Measurements from ENCODE around the gene CDON. TPM values are rescaled to one million over a fixed set of nuclear protein-coding genes. Genes with fewer than 3 reads are reported as not detected.

The CDON gene
- total RNA-seq, 4 donors from 2014 or later = 1.0 to 2.0 (median 1.8) TPM

- Histone ChIP-seq H3K4me3 (no peak within 1 kb of the TSS), H3K27ac (no peak within 1 kb of the TSS), H3K36me3 (no peaks in the 10 kb centered on the region), H3K4me1 (peaks cover 0 to 6% of the 10 kb centered on the region in 2 donors), H3K9me3 (no peaks in the 10 kb centered on the region), H3K27me3 (no peaks in the 10 kb centered on the region)
- intact Hi-C loops (cut with DNase I; ENCODE audit: low total_unique reads) (no loop called here), in situ Hi-C loops (cut with MboI; ENCODE audit: low sequenced_read_pairs in 4 of 4) (no loop called here)
- no peak for DNase-seq
- no peak for TF ChIP-seq POLR2A (IDR thresholded peaks at IDR 0.05)
- TF ChIP-seq CTCF (IDR thresholded peaks at IDR 0.05 in 4 of 5, conservative IDR thresholded peaks at IDR 0.05 in 1 of 5) = no peak
- ATAC-seq = no peak
Observed at GRCh38 chr11:125945797-125946520, 116.7 kb downstream of the CDON start, which contains the start of gene VSIG10L2. TSS of gene VSIG10L2 (plus strand) at chr11:125946044. CDS start at chr11:125946056, 12 bp downstream.

- DNase-seq (no peak), ATAC-seq (no peak)
- Histone ChIP-seq H3K4me3 (no peak overlapping the region), H3K9me3 (no peaks in the 10 kb centered on the region), H3K36me3 (no peaks in the 10 kb centered on the region), H3K27me3 (no peaks in the 10 kb centered on the region), H3K4me1 (peaks cover 0 to 6% of the 10 kb centered on the region in 2 donors), H3K27ac (no peak overlapping the region)
- intact Hi-C loops (cut with DNase I; ENCODE audit: low total_unique reads) (no loop called here), in situ Hi-C loops (cut with MboI; ENCODE audit: low sequenced_read_pairs in 4 of 4) (no loop called here)
- TF ChIP-seq CTCF (IDR thresholded peaks at IDR 0.05 in 4 of 5, conservative IDR thresholded peaks at IDR 0.05 in 1 of 5) (no peak), POLR2A (IDR thresholded peaks at IDR 0.05) (no peak)
Observed at GRCh38 chr11:125945011-125945796, 117.5 kb downstream of the CDON start.

GRCh38 chr11:125944350-125945010 lies 118.2 kb downstream of the CDON start:
- intact Hi-C loops (cut with DNase I; ENCODE audit: low total_unique reads) = no loop called here
- Histone ChIP-seq H3K4me1 (peaks cover 0 to 6% of the 10 kb centered on the region in 2 donors), H3K9me3 (no peaks in the 10 kb centered on the region), H3K27me3 (no peaks in the 10 kb centered on the region), H3K36me3 (no peaks in the 10 kb centered on the region), H3K27ac (no peak overlapping the region), H3K4me3 (no peak overlapping the region)
- ATAC-seq (no peak), DNase-seq (no peak)
- no peak for TF ChIP-seq CTCF (IDR thresholded peaks at IDR 0.05 in 4 of 5, conservative IDR thresholded peaks at IDR 0.05 in 1 of 5)
- TF ChIP-seq POLR2A (IDR thresholded peaks at IDR 0.05) = no peak
- in situ Hi-C loops (cut with MboI; ENCODE audit: low sequenced_read_pairs in 4 of 4) = no loop called here

GRCh38 chr11:125943661-125944349 lies 118.9 kb downstream of the CDON start:
- in situ Hi-C loops (cut with MboI; ENCODE audit: low sequenced_read_pairs in 4 of 4) (no loop called here), intact Hi-C loops (cut with DNase I; ENCODE audit: low total_unique reads) (no loop called here)
- DNase-seq (no peak), ATAC-seq (no peak)
- no peak for TF ChIP-seq CTCF (IDR thresholded peaks at IDR 0.05 in 4 of 5, conservative IDR thresholded peaks at IDR 0.05 in 1 of 5)
- TF ChIP-seq POLR2A (IDR thresholded peaks at IDR 0.05) = no peak
- no peak overlapping the region for H3K4me3 ChIP-seq
- H3K27me3 ChIP-seq = no peaks in the 10 kb centered on the region
- H3K9me3 ChIP-seq = no peaks in the 10 kb centered on the region
- no peak overlapping the region for H3K27ac ChIP-seq
- no peaks in the 10 kb centered on the region for H3K36me3 ChIP-seq
- H3K4me1 ChIP-seq = peaks cover 0 to 6% of the 10 kb centered on the region in 2 donors

All from gastrocnemius medialis (tissue), 4 donors.